GM21737 (cell line): ENCODE results near the gene LPCAT1.
"Not testable (repeated sequence)": the region's sequence is repeated elsewhere in the genome, so short reads cannot be mapped to it uniquely, and the experiment has no call there.

Experiments
- ATAC-seq: cut with Tn5 transposase; IDR thresholded peaks from one replicate; pipeline ENCODE4 v1.9.1; 2021; ENCODE audit warnings: mild to moderate bottlenecking, moderate library complexity; ENCODE audit not compliant: unreplicated experiment

LPCAT1 gene

DNA sequence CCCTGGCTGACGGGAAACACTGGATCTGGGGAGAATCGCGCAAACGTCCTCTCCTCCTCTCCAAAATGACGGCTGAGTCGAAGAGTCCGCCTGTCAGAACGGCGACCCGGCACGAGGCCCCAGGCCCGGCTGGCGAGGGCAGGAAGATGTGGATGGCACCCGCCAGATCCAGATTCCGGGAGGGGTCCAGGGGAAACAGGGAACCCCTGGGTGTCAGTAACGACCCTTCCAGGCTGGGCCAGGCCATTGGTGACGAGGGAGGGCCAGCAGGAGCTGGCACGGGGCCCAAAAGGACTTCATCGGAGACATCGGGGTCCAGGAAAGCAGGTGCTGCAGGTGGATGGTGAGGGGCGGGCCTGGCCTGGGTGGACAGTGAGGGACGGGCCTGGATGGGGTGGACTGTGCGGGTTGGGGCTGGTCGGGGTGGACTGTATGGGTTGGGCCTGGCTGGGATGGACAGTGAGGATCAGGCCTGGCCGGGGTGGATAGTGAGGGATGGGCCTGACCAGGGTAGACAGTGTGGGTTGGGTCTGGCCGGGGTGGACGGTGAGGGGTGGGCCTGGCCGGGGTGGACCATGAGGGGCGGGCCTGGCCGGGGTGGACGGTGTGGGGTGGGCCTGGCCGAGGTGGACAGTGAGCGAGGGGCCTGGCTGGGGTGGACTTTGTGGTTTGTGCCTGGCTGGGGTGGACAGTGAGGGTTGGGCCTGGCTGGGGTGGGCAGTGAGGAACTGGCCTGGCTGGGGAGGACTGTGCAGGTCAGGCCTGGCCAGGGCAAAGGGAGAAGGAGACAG, 92.5 kb downstream of the LPCAT1 start:
- no peak for ATAC-seq

DNA sequence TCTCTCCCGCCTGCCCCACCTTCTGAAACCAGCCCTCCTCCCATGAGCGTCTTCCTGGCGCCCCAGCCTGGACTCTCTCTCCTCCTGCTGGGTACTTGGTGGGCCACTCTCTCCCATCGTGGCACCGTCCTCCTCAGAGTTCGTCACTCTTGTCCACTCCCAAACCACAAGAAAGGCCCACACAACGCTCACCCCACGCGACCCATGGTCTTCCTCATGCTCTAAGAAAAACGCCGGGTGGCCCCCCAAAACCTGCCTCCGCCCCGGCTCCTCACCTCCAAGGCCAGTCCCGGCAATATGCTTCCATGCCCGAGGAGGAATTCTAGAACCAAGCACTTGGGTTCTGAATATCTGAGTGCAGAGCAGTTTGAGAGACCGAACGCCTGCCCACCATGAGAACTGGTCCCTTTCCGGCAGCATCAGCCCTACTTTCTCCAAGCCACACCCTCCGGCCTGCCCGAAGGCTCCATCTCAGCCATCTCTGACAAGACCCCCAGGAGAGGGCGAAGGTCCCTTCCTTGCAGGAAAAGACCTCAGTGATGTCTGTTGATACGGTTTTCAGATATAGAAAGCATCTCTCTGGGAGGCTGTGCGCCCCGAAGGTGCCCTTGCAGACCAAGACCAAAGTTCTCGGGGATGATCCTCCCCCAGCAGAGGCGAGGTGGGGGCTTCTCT, 93.5 kb downstream of the LPCAT1 start:
- ATAC-seq, result no peak

DNA sequence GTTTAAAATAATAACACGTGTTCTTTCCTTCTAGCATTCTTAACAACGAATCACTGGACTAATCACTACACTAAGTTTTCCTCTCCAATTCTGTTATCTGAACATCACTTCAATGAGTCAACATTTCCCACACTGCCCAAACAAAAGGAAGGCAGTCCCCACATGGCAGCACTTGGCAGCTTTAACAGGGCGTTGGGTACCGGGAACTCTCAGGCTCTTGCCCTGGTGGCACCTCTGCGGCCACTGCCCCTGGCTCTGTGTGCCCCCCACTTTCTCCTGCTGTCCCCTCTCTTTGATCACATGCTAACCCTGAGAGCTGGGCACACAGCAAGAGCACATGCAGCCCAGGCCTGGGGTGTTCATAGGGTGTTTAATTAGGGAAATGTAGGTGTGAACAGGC, 94.3 kb downstream of the LPCAT1 start:
- no peak for ATAC-seq

DNA sequence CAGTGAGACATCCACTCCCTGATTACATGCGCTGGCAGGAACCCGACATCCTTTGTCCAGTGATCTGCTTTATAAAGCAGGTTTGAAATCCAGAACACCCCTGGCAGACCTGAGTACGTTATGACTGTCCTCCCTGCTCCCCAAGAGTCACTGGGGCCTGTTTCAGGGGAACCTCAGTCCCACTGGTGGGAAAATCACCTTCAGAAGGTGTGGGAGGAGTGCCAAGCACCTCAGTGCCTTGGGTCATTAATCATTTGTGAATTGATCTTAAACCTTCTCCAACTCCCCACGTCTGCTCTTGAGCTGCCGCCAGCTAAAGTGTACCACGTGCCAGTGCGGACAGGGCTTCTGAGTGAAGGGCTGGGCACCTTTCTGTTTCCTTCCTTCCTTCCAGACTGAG, 94.7 kb downstream of the LPCAT1 start:
- ATAC-seq, result no peak

DNA sequence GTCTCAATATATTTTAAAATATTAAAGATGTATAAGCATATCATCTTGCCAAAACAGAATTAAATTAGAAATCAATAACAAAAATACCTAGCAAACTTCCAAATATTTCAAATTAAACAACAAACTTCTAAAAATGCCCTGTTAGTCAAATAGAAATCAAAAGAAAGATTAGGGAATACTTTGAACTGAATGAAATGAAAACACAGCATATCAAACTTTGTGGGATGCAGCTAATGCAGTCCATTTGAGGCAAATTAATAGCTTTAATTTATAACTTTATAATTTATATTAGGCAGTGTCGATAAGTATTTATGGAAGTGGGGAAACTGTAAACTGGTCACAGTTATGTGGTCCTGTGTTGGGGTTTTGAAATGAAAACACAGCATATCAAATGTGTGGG, 95.7 kb downstream of the LPCAT1 start:
- ATAC-seq, result no peak

DNA sequence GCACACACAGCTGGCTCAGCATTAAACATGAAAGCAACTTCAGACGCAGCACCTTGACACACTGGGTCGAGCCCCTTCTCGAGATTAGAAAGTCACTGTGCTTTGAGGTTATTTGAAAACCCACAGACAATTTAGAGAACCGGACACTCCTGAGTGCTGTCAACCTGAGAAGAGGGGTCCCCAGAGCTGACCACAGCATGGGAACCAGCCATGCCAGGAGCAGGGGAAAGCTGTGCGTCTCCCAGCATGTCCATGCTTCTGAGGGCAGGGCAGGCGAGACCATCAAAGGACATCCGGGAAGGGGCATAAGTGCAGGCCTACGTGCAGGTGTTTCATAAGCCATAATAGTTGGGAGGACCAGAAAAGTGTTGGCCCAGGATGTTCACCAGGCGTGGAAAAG, 99.0 kb downstream of the LPCAT1 start:
- ATAC-seq, result no peak

DNA sequence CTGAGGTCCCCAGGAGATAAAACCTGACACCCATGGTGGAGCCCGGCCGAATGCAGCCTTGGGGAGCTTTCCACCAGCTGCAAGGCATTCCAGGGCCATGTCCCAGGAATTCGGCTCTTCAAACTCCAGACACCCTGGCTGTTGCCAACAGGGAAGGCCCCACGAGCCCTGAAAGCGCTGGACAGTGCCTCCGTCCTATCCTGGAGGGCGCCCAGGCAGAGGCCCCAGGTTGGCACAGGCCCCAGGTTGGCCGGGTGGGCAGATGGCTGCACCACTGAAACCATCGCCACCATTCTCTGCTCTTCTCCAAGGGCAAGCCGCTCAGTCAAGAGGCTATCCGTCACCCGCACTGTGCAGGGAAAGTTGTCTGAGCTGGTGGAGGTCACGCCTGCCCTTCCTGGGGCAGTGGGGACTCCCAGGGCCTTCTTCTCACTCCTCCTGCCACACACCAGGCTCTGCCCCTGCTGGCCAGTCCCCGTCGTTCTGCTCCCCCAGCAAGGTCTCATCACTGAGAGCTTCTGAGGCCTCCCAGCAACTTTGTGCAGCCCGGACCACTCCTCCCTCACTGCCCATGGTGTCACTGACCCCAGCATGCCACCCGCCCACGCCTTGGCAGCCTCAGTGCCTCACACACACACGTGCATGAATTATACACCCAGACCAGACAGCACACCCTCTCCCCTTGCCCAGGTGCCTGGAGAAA, 99.7 kb downstream of the LPCAT1 start:
- no peak for ATAC-seq

DNA sequence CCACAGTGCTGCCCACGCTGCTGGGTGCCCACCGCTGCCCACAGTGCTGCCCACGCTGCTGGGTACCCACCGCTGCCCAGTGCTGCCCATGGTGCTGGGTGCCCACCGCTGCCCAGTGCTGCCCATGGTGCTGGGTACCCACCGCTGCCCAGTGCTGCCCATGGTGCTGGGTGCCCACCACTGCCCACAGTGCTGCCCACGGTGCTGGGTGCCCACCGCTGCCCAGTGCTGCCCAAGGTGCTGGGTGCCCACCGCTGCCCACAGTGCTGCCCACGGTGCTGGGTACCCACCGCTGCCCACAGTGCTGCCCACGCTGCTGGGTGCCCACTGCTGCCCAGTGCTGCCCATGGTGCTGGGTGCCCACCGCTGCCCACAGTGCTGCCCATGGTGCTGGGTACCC, 101.2 kb downstream of the LPCAT1 start:
- not testable (repeated sequence) for ATAC-seq

DNA sequence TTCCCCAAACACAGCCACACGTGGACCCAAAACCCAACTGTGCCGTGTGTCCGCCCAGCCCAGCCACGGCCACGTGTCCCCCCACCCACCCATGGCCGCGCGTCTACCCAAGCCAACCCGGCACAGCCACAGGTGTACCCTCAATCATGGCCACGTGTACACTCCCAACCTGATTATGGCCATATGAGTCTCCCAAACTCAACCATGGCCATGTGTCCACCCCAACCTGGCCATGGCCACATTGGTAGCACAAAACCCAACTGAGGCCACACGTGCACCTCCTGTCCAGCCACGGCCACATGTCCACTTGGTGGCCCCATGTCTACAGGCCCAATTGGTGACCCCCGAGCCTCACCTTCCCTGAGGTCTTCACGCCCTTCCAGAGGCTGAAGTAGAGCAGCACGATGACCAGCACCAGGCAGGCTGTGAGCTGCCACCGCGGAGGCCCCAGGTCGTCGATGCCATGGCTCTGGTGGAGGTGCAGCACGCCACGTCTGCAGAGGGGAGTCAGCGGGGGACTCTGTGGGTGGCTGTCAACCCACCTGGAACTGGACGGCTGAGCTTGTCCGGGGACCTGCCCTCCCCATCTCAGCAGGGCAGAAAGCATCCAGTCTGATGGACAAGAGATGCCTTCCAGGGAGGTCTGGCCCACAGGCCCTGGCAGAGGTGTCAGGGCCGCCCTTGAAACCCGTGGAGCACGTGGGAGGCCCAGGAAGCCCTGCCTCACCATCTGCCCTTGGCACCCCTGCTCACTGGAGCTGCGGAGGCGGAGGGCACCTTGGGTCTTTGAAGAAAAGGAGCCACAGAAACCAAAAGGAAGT, 102.0 kb downstream of the LPCAT1 start:
- ATAC-seq, result no peak

DNA sequence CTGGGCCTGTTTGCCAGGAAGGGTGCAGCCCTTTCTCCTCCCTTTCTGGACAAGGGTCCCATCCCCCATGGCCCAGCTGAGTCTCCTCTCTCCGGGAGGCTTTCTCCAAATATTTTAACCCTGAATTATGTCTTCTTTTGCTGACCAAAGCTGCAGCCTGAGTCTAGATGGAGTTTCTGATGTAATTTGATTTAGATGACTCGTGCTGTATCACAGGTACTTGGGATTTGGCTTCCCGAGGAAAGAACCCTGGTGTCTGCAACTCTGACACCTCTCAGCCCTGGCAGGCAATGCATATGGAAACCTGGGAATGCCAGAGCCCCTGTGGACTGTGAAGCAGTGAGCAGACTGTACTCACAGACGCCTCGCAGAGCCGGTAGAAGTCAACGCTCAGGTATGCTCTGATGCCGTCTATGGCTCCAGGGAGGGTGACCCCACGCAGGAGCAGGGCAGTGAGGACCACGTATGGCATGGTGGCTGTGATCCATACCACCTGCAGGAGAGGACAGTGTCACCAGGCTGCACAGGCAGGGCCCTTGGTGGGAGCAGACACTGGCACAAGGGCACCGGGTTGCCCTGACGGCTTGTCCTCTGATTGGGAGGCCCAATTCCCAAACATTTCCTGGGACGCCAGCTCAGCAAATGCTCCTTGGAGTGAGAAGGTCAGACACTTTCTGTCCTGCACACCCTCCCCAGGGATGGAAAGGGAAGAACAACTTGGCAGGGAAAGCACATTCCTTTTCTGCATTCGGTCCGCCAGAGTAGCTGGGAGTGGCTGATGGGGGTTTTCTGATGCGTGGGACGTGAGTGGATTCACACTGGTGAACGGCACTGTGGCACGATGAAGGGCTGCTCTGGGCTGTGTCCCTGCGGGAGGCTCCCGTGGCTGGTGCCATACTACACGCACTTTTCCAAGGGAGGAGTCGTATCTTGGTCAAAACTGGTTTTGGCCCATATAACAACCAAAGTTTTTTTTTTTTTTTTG, 103.3 kb downstream of the LPCAT1 start:
- no peak for ATAC-seq

DNA sequence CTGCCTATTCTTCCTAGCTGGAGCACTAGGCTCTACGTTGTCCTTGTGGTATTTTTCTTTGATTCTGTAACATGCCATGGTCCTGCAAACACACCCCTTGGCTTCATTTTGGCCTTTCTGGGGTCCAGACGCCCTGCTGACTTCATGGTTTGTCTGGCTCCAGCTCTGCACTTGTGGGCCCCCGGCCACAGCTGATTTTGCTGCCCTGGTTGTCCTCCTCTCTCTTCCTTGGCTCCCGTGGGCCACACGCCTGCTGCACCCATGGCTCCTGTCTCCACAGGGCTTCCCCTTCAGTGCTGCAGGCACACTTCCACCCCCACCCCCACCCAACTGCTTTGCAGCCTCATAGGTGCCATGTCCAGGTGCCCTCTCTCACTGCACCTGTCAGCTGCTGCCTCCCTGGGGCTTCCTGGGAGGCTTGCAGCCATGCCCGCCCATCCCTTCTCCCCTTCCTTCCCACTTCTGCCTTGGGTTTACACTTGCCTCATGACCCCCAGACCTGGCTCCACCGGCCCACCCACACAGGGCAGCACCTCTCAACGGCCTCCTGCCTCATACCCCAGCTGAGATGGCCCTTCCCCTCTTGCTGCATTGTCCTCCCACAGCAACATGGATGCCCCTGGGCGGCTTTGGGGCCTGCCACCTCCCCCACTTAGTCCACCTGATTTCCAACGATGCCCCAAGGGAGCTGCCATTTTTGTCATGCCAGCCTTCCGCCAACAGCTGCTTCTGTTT, 104.1 kb downstream of the LPCAT1 start:
- no peak for ATAC-seq

DNA sequence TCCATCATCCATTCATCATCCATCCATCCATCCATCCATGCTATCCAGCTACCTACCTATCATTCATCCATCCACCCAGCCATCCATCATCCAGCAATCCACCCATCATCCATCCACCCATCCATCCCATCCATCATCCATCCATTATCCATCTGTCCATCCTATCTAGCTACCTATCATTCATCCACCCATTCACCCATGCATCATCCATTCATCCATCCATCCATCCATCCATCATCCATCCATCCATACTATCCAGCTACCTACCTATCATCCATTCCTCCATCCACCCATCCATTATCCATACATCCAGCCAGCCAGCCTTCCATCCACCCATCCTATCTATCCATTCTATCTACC, 104.9 kb downstream of the LPCAT1 start:
- no peak for ATAC-seq

DNA sequence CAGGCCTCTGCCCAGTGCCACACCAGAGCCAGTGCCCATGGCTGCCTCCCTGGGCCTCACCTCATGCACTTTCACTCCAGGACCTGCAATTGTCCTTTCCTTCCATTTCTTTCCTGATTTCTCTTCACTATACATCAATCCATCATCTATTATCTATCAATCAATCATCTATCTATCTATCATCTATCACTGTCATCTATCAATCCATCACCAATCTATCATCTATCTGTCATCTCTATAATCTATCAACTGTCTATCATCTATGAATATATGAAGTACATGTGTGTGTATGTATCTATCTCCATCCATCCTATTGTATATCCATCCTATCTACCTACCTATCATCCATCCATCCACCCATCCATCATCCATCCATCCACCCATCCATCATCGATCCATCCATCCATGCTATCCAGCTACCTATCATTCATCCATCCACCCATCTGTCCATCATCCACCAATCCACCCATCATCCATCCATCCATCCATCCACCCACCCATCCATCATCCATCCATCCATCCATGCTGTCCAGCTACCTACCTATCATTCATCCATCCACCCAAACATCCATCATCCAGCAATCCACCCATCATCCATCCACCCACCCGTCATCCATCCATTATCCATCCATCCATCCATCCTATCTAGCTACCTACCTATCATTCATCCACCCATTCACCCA, 105.4 kb downstream of the LPCAT1 start:
- ATAC-seq, result no peak

DNA sequence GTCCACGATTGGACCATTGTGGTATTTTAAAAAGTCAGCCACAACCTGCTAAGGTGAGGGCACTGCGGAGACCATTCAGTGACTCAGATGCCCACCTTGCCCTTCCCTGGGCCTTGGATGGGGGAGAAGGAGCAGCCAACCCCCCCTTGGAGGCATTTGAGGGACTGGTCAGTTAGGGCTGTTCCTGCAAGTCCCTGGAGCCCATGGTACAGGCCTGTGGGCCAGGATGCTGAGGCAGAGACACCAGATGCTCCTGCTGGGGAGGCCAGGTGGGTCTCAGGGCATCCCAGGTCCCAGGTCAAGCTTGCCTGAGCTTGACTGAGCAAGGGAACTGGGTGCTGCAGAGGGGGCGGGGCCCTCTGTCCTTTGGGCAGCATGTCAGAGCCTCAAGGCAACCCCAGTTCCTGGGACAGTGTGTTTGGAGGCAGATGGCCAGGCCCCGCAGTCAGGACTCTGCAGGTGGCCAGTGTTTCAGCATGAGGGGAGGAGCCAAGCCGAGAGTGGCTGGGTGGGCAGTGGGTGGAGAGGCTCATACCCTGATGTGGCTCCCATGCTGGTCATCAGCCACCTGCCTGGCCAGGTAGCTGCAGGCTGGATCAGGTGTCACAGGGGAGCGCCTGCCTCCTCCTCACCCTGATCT, 106.1 kb downstream of the LPCAT1 start:
- ATAC-seq, result no peak

DNA sequence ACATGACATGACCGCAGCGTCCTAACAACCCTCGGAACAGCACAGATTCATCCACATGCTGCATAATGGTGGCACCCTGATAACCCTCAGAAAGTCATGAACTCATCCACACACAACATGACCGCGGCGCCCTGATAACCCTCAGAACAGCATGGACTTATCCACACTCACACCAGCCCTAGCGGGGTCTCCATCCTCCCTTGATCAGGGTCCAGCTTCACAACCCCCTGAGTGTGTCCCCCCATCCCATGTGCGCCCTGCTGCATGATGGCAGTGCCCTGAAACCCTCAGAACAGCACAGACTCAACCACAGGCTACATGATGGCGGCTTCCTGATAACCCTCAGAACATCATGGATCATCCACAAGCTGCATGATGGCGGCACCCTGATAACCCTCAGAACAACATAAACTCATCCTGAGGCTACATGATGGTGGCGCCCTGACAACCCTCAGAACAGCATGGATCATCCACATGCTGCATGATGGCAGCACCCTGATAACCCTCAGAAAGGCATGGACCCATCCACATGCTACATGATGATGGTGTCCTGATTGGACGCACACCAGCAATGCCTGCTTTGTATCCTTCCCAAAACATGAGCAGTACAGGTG, 106.8 kb downstream of the LPCAT1 start:
- ATAC-seq, result no peak

DNA sequence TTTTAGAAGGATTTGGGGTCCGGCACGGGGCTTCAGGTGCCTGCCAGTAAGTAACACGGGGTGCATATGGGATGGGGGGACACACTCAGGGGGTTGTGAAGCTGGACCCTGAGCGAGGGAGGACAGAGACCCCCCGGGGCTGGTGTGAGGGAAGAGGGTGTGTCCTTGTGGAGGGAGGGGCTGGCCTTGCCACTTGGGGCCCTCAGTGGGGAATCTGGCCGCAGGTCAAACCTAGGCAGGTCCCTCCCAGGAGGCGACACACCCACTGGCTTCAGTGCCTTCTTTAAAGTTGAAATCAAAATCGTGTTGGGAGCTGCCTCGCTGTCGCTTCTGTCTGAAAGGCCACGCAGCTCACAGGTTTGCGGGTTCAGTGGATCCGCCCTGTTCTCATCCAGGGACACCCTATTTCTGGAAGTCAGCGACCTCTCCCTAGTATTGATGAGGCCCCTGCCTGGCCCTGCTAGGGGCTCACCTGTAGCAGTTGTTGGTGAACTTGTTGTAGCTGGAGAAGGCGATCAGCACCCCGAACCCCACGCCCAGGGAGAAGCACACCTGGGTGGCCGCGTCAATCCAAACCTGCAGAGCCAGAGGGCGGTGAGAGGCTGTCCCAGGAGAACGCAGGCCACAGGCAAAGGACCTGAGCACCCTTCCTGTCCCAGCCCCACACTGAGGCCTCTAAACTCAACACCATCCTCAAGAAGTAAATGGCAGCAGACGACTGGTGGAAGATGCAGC, 108.0 kb downstream of the LPCAT1 start:
- ATAC-seq, result no peak

DNA sequence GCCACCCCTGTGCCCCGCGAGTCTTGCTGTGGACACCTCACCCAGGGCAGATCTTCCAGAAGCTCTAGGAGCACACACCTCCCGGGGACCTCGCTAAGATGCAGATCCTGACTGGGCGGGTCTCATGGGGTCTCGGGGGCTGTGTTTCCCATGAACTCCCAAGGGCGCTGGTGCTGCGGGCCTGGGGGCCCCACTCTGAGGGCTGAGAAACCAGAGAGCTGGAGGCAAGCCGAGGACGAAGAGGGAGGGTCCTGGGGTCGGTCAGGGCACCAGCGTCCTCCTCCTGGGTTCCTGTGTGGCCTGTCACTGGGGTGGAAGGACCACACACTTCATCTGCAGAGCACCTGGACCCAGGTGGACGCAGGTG, 108.7 kb downstream of the LPCAT1 start:
- ATAC-seq, result no peak
